PC-3 (cell line): ENCODE data around the gene DPF3. TPM values are rescaled to one million over a fixed set of nuclear protein-coding genes. Genes with fewer than 3 reads are reported as not detected.

ENCODE experiments used
- ATAC-seq: fragments of 200-7000 bp; cut with Tn5 transposase; 2 replicates; pipeline ENCODE4 v1.9.1; 2020; ENCODE audit warnings: mild to moderate bottlenecking, moderate library complexity
- BruUV-seq: library from RNA; stranded (reverse); fragments of 400-500 nt; replicated peaks from 2 replicates; lab custom pipeline; 2021; lab: Mats Ljungman, UMichigan
- CTCF ChIA-PET: fragments of 300-600 bp; sonication (Branson Sonifier 250); formaldehyde crosslinking; loops from one replicate; lab custom pipeline; 2022; ENCODE audit warnings: antibody characterized with exemption; lab: Charles Lee
- POLR2A ChIA-PET: fragments of 300-600 bp; sonication (Branson Sonifier 250); formaldehyde crosslinking; loops from one replicate; lab custom pipeline; 2022; ENCODE audit warnings: antibody characterized with exemption; ENCODE audit not compliant: unreplicated experiment; lab: Charles Lee
- DNase-seq: peaks from one replicate; pipeline ENCODE4 v3.0.0-alpha.2; 2015
- H2AFZ ChIP-seq: fragments of 300-600 bp; sonication (generic); 2 replicates; pipeline ENCODE4 v1.6.0; 2016; ENCODE audit warnings: antibody characterized with exemption, low read length
- H3F3A ChIP-seq: fragments of 300-600 bp; sonication (generic); one replicate; pipeline ENCODE4 v1.6.0; 2017; ENCODE audit warnings: antibody characterized with exemption, low read length, control low read depth, mild to moderate bottlenecking; ENCODE audit not compliant: unreplicated experiment
- H3K27ac ChIP-seq: fragments of 300-600 bp; sonication (generic); 2 replicates; pipeline ENCODE4 v1.5.1; 2016; ENCODE audit warnings: mild to moderate bottlenecking, low read length
- H3K27me3 ChIP-seq: fragments of 300-600 bp; sonication (generic); 2 replicates; pipeline ENCODE4 v1.6.1; 2016; ENCODE audit warnings: low read length, mixed read lengths
- H3K36me3 ChIP-seq: fragments of 300-600 bp; sonication (generic); 2 replicates; pipeline ENCODE4 v1.6.1; 2016; ENCODE audit warnings: low read depth, mixed run types, low read length, mixed read lengths
- H3K4me1 ChIP-seq: fragments of 300-600 bp; sonication (generic); 2 replicates; pipeline ENCODE4 v1.5.1; 2016; ENCODE audit warnings: low read length; ENCODE audit not compliant: insufficient read depth
- H3K4me2 ChIP-seq: fragments of 300-600 bp; sonication (generic); 2 replicates; pipeline ENCODE4 v1.6.0; 2016; ENCODE audit warnings: low read length
- H3K4me3 ChIP-seq: fragments of 300-600 bp; sonication (generic); 2 replicates; pipeline ENCODE4 v1.5.1; 2016; ENCODE audit warnings: mild to moderate bottlenecking, low read length, mixed read lengths
- H3K79me2 ChIP-seq: fragments of 300-600 bp; sonication (generic); 2 replicates; pipeline ENCODE4 v1.6.1; 2017; ENCODE audit warnings: low read length, mixed read lengths
- H3K9ac ChIP-seq: fragments of 300-600 bp; sonication (generic); 2 replicates; pipeline ENCODE4 v1.6.0; 2016; ENCODE audit warnings: mild to moderate bottlenecking, low read length
- H3K9me2 ChIP-seq: fragments of 300-600 bp; sonication (generic); replicated peaks from 2 replicates; pipeline ENCODE4 v1.6.1; 2016; ENCODE audit warnings: mixed run types, low read length, mixed read lengths
- H3K9me3 ChIP-seq: fragments of 300-600 bp; sonication (generic); 2 replicates; pipeline ENCODE4 v1.6.1; 2016; ENCODE audit warnings: low read length, mixed read lengths
- H4K20me1 ChIP-seq: fragments of 300-600 bp; sonication (generic); 2 replicates; pipeline ENCODE4 v1.6.1; 2016; ENCODE audit warnings: low read length, mixed read lengths
- CTCF ChIP-seq: fragments of 300-600 bp; sonication (generic); conservative IDR thresholded peaks from 2 replicates; pipeline ENCODE4 v1.5.1; 2017; ENCODE audit warnings: antibody characterized with exemption, low read depth, mild to moderate bottlenecking, low read length
- EZH2 ChIP-seq: fragments of 300-600 bp; sonication (generic); IDR thresholded peaks from one replicate; pipeline ENCODE4 v1.6.1; 2017; ENCODE audit warnings: antibody characterized with exemption, mild to moderate bottlenecking, low read length; ENCODE audit not compliant: unreplicated experiment
- EZH2phosphoT487 ChIP-seq: fragments of 300-600 bp; sonication (generic); IDR thresholded peaks from 2 replicates; pipeline ENCODE4 v1.6.1; 2018; ENCODE audit warnings: mild to moderate bottlenecking, antibody characterized with exemption, low read length, borderline replicate concordance
- intact Hi-C: fragments of 100-400 bp; cut with micrococcal nuclease; formaldehyde crosslinking; loops from 2 replicates; pipeline ENCODE4 v1.9.0; 2023
- total RNA-seq: library from RNA; depleted of rRNA; stranded (reverse); fragments of >200 nt; gene quantifications from 2 replicates; pipeline ENCODE4 v1.2.3, GENCODE V29; 2014

DPF3 gene
- total RNA-seq, 1 experiment from 2014 or later: 16.6 TPM

DNA sequence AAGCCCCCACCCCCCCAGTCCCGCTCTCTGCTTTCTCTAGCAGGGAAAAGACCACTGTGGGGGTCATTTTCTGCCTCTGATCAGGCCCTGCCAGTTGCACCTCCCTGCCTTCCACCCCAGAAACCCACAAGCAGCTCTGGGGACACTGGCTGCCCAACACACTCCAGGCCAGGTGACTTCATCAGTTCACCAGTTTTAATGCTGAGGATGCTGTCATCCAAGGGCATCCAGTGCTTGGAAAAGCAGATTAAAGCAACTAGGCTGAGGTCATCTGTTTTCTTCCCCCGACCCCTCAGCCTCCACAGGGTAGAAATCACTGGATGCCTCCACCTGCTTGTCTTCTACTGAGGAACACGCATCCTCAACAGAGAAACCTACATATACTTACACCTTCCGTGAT, 282.4 kb downstream of the DPF3 start:
- Histone ChIP-seq H4K20me1 (no peaks in the 10 kb centered on the region), H3K36me3 (no peaks in the 10 kb centered on the region), H3K27ac (no peak overlapping the region), H3K9ac (no peak overlapping the region), H3K9me3 (no peaks in the 10 kb centered on the region), H3K9me2 (no peaks in the 10 kb centered on the region), H3K4me2 (no peak overlapping the region), H3K27me3 (no peaks in the 10 kb centered on the region), H2AFZ (no peak overlapping the region), H3K79me2 (no peaks in the 10 kb centered on the region), H3K4me1 (peaks cover 46% of the 10 kb centered on the region), H3F3A (no peaks in the 10 kb centered on the region), H3K4me3 (no peak overlapping the region)
- ChIA-PET POLR2A (interaction anchor here (0.6 kb wide), 1 partner anchor 280 kb away, joined by 3 read pairs; no protein-coding TSS in a partner anchor), CTCF (no interaction called here)
- no peak for ATAC-seq
- DNase-seq: no peak
- intact Hi-C loops: no loop called here
- TF ChIP-seq CTCF: no peak
- no peak for TF ChIP-seq EZH2
- TF ChIP-seq EZH2phosphoT487: no peak
- no TSS peak for BruUV-seq

DNA sequence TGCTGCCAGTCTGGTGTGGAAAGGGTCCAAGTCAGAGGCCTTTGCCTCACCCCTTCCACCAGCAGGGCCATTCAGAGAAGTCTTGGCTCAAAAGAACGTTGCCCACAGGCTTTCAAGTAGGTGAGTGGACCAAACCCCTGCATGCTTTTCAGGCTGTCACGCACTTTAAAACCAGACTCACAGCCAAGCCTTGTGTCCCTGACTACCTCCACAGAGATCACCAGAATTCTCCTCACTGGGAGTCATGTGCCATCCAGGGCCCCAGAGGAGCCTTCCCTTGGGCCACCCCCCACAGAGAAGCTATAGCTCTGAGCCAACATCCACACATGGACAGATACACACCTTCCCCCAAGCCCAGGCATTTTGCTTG, 283.1 kb downstream of the DPF3 start:
- Histone ChIP-seq H3K9me2 (no peaks in the 10 kb centered on the region), H3K27me3 (no peaks in the 10 kb centered on the region), H3F3A (no peaks in the 10 kb centered on the region), H4K20me1 (no peaks in the 10 kb centered on the region), H3K9me3 (no peaks in the 10 kb centered on the region), H3K9ac (no peak overlapping the region), H2AFZ (no peak overlapping the region), H3K79me2 (no peaks in the 10 kb centered on the region), H3K27ac (no peak overlapping the region), H3K36me3 (no peaks in the 10 kb centered on the region), H3K4me3 (no peak overlapping the region), H3K4me2 (no peak overlapping the region), H3K4me1 (peaks cover 45% of the 10 kb centered on the region)
- POLR2A ChIA-PET: interaction anchor here (0.6 kb wide), 2 partner anchors 273 to 281 kb away, joined by 3 to 5 read pairs; no protein-coding TSS in a partner anchor
- intact Hi-C loops: no loop called here
- TF ChIP-seq CTCF: no peak
- no peak for TF ChIP-seq EZH2
- no peak for TF ChIP-seq EZH2phosphoT487
- BruUV-seq: no TSS peak
- ATAC-seq (no peak), DNase-seq (no peak)
- CTCF ChIA-PET: no interaction called here

DNA sequence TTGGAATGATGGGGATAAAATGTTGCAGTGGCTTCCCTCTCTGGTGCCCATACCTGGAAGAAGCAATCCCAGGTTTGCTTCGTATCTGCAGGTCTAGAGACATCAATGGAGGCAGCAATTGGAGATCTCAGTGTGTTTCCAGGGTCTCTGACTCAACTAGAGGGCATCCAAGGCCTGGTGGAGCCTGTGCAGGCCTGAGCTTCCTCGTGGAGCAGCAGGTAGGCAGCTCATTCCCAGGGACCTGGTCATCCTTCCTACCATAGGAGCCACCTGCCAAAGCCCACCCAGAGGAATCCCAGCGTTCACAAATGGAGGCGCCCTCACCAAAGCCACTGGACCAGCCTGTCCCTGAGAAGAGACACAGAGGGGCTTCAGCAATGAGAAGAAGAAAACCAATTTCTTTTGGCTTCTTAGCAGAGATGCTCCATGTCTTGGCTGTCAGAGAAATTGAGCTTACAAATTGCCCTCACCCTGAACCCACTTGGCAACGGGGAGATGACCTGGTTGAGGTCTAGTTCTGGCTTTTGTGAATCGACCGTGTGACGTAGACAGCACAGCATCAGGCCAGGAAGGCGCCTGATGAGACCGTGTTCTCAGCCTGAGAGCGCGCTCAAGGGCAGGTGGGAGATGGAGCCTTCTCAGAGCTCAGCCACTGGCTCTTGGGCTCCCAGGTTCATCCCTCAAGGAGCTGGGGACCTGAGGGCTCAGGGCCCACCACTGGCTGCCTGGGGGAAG, 283.6 kb downstream of the DPF3 start:
- ATAC-seq (no peak), DNase-seq (no peak)
- ChIA-PET CTCF (no interaction called here), POLR2A (interaction anchor here (0.6 kb wide), 1 partner anchor 274 kb away, joined by 5 read pairs; no protein-coding TSS in a partner anchor)
- no peak overlapping the region for H2AFZ ChIP-seq
- H3K36me3 ChIP-seq: no peaks in the 10 kb centered on the region
- H3K27ac ChIP-seq: no peak overlapping the region
- TF ChIP-seq CTCF: no peak
- no peak for TF ChIP-seq EZH2phosphoT487
- no peak for TF ChIP-seq EZH2
- intact Hi-C loops: no loop called here
- H3K79me2 ChIP-seq: no peaks in the 10 kb centered on the region
- no peaks in the 10 kb centered on the region for H3F3A ChIP-seq
- no peaks in the 10 kb centered on the region for H3K27me3 ChIP-seq
- no peak overlapping the region for H3K4me2 ChIP-seq
- no peak overlapping the region for H3K9ac ChIP-seq
- no peak overlapping the region for H3K4me3 ChIP-seq
- no peaks in the 10 kb centered on the region for H4K20me1 ChIP-seq
- H3K9me2 ChIP-seq: no peaks in the 10 kb centered on the region
- H3K9me3 ChIP-seq: no peaks in the 10 kb centered on the region
- BruUV-seq: no TSS peak
- peaks cover 39% of the 10 kb centered on the region for H3K4me1 ChIP-seq
